RKO (cell line): ENCODE measurements around the gene PPP4R1.
A peak's percentile ranks its signal among the peaks of the same experiment; 100 is the strongest.
"Not testable (repeated sequence)": the region's sequence is repeated elsewhere in the genome, so short reads cannot be mapped to it uniquely, and the experiment has no call there.

ENCODE experiments used
- DNase-seq: peaks from one replicate; pipeline ENCODE4 v3.0.0-alpha.2; 2016; ENCODE audit warnings: low spot score

Gene PPP4R1

GRCh38 chr18:9628984-9629383, 14.6 kb upstream of the PPP4R1 start:
- DNase-seq, result no peak

DNA sequence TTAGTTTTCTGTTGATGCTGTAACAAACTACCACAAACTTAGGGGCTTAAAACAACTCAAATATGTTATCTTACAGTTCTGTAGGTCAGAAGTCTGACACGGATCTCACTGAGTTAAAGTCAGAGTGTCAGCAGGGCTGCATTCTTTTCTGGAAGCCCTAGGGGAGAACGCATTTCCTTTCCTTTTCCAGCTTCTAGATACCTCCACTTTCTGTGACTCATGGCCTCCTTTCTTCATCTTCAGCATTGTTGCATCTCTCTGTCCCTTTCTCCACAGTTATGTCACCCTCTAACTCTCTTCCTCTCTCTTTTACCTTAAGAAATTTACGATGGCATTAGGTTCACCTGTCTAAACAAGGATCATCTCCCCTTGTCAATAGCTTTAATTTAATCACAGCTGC, 13.3 kb upstream of the PPP4R1 start:
- DNase-seq, result no peak

GRCh38 chr18:9619990-9620389, 5.6 kb upstream of the PPP4R1 start:
- DNase-seq, result no peak

DNA sequence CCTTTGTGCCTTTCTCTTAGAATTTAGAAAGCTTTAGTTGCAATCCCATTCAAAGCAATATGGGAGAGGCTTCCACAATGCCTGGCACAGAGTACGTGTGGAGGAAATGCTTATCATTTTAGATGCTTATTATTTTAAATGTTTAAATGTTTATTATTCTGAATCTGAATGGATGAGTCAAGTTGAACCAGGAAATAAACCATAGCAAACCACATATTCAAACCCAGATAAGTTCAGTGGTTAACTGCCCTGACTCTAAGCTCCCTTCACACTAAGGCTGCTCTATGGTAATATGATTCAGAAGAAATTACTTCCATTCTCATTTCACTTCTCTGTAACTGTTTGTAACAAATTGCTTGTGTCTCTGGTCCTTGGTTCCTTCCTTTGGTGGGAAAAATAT, 5.2 kb upstream of the PPP4R1 start:
- no peak for DNase-seq

GRCh38 chr18:9619056-9619455, 4.7 kb upstream of the PPP4R1 start:
- DNase-seq, result no peak

GRCh38 chr18:9617006-9617542, 2.7 kb upstream of the PPP4R1 start:
- DNase-seq, result no peak

DNA sequence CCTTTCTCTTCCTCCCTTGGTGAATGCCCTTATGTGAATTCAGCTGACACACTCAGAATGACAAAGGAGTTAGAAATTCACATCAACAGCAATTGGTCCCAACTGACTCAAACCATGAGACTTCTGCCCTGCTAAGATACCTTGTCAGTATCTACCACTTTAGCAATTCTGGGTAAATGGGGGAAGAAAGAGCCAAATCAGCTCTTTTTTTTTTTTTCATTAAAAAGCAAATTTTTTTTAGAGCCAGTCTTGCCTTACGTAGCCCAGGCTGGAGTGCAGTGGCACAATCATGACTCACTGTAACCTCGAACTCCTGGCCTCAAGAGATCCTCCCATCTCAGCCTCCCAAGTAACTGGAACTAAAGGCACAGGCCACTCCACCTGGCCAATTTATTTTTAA, 1.7 kb upstream of the PPP4R1 start:
- DNase-seq, result peak; percentile 59

DNA sequence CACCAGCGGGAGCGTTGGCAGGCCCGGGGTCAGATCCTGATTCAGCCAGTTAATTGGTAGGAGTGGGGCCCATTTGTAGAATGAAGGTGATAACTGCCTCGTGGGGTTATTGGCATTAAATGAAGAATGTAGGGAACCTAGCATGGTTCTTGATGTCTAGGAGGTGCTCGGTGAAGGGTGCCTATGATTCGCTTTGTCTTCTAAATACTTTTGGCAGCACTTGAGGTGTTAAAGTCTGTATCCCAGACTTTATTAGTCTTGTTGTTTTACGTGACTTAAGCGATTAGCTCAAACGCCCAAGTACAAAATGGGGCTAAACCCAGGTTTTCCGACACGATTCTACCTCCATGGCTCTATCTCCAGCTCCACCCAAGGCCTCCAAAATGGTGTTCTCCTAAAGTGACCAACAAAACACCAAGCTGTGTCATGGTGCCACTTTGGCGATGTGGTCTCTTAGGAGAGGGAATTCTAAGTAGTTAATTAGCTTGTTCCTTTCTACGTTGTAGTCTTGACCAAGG, 980 bp upstream of the PPP4R1 start:
- DNase-seq, result no peak

GRCh38 chr18:9613550-9614400, 584 bp downstream of the PPP4R1 start:
- peak; percentile 56 for DNase-seq

GRCh38 chr18:9612977-9613376, 1.4 kb downstream of the PPP4R1 start:
- DNase-seq, result no peak

- DNase-seq, result peak; percentile 79
Measured at GRCh38 chr18:9612215-9612830, 2.0 kb downstream of the PPP4R1 start.

GRCh38 chr18:9609190-9609589, 5.2 kb downstream of the PPP4R1 start:
- no peak for DNase-seq

- no peak for DNase-seq
Measured at GRCh38 chr18:9608728-9609127, 5.6 kb downstream of the PPP4R1 start.

GRCh38 chr18:9608298-9608697, 6.1 kb downstream of the PPP4R1 start:
- no peak for DNase-seq

- not testable (repeated sequence) for DNase-seq
Measured at GRCh38 chr18:9607111-9607510, 7.2 kb downstream of the PPP4R1 start.

DNA sequence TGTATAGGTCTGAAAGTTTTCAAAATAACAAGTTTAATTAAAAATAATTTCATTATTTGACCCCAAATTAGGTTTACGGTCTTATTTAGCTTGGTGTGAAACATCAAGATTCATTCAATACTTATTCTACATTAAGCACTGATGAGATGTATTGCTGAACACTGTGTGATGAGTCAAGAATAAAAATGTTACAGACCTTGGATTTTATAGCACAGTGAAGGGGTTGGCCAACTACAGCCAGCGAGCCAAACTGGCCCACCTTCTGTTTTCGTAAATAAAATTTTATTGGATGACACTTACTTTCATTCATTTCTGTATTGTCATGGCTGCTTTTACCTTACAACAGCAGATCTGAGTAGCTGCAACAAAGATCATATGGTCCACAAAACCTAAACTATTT, 8.3 kb downstream of the PPP4R1 start:
- no peak for DNase-seq

GRCh38 chr18:9604348-9604747, 10.0 kb downstream of the PPP4R1 start:
- DNase-seq, result no peak

DNA sequence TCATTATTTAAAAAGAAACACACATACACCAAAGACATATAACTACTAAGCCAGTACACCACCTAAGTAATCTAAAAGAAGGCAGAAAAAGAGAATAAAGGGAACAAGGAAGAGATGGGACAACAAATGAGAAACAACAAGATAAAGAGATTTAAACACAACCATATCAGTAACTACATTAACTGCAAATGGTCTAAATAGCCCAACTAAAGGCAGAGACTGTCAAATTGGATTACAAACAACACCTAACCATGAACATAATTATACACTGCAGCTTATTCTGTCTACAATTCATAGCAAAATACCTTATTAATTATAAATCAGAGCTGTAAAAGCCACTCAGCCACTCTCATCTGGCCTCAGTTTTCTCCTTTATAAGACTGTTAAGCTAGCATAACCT, 15.0 kb downstream of the PPP4R1 start:
- DNase-seq, result no peak

- no peak for DNase-seq
Measured at GRCh38 chr18:9597609-9598008, 16.8 kb downstream of the PPP4R1 start.

GRCh38 chr18:9596843-9597526, 17.4 kb downstream of the PPP4R1 start:
- DNase-seq, result no peak

DNA sequence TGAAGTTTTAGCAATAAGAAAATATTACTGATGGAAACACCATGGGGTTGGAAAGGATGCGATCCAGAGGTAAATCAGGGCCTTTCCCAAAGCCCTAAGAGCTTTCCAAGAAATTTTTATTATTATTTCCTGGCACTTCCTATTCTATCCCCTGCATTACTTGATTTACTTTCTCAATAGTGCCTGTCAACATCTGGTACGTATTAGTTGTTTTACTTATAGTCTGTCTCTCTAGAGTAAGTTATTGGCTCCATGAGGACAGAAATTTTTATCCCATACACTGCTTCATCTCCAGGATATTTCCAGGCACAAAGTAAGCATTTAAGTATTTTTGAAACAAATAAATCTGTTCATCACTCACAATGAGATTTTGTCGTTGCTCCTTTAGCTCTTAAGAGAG, 18.1 kb downstream of the PPP4R1 start:
- DNase-seq, result no peak

- no peak for DNase-seq
Measured at GRCh38 chr18:9594823-9595596, 19.3 kb downstream of the PPP4R1 start.
